ENCODE data around the gene ZNF93. TPM values are rescaled to one million over a fixed set of nuclear protein-coding genes. Genes with fewer than 3 reads are reported as not detected.

ZNF93 gene
- total and polyA plus RNA-seq, 2 of the 8 experiments (the other 6 are each of a cell fraction or from before 2014, with no cell fraction given) = 40.8 to 61.8 TPM

- no peak overlapping the region for H3K4ac ChIP-seq (replicated peaks; ENCODE audit: insufficient read length, low read depth, low read length)
These were observed 37.7 kb downstream of the ZNF93 start for GRCh38 chr19:19938449-19938848.

More at GRCh38 chr19:19938449-19938848, 37.7 kb downstream of the ZNF93 start:
- H3K4me1 ChIP-seq (replicated peaks in 1 of 4; ENCODE audit: control insufficient read depth in 3 of 4, insufficient read depth in 4 of 4, low read length in 3 of 4) = no peaks in the 10 kb centered on the region
- no peak overlapping the region for H4K5ac ChIP-seq (ENCODE audit: insufficient read length, low read depth, low read length)
- peaks cover 3 to 24% (median 13%) of the 10 kb centered on the region in 4 experiments; a peak in 6 of 8 replicates for H3K36me3 ChIP-seq (ENCODE audit: control insufficient read depth in 2 of 4, insufficient read depth in 4 of 4, low read length in 3 of 4)
- no peak overlapping the region for H3K56ac ChIP-seq (replicated peaks; ENCODE audit: insufficient read length, low read depth, low read length)
- H2BK120ac ChIP-seq (replicated peaks; ENCODE audit: low read depth, low read length) = no peak overlapping the region
- FAIRE-seq = no peak
- H3K27me3 ChIP-seq (replicated peaks in 1 of 4; ENCODE audit: control insufficient read depth in 3 of 4, extremely low read depth in 1 of 4, insufficient read depth in 3 of 4, low read length in 3 of 4) = no peaks in the 10 kb centered on the region
- no peak overlapping the region for H4K8ac ChIP-seq (ENCODE audit: extremely low read depth, insufficient read depth, low read length)
- ChIA-PET CTCF (ENCODE audit: partially characterized antibody) (interaction anchor here (0.6 to 1.4 kb wide), 2 partner anchors 14 to 16 kb away, joined by 3 to 5 read pairs; no protein-coding TSS in a partner anchor), POLR2A (ENCODE audit: partially characterized antibody) (interaction anchor here (0.8 to 1.6 kb wide), 3 partner anchors 10 to 78 kb away, joined by 4 to 5 read pairs (median 4); partner anchors contain the start of gene ZNF93)
- no peaks in the 10 kb centered on the region for H4K20me1 ChIP-seq (replicated peaks in 1 of 2; ENCODE audit: control insufficient read depth in 1 of 2, insufficient read depth in 2 of 2, low read length in 2 of 2)
- no peak overlapping the region for H2BK15ac ChIP-seq (ENCODE audit: low read length)
- no peak overlapping the region for H2BK20ac ChIP-seq (ENCODE audit: low read length)
- H2AK5ac ChIP-seq (ENCODE audit: low read depth, low read length) = no peak overlapping the region
- no peak overlapping the region for H3K4me3 ChIP-seq (ENCODE audit: extremely low read depth in 1 of 4, insufficient read depth in 2 of 4, low read depth in 3 of 4, low read length in 4 of 4)
- DNase-seq (ENCODE audit: low read depth in 1 of 2, low spot score in 2 of 2) = no peak
- no peak overlapping the region for H3K14ac ChIP-seq (ENCODE audit: insufficient read length)
- peaks cover 26 to 32% of the 10 kb centered on the region in 2 experiments for H3K9me3 ChIP-seq (ENCODE audit: insufficient read depth in 2 of 2, low read depth in 1 of 2, low read length in 1 of 2)
- H3K23ac ChIP-seq (ENCODE audit: insufficient read length) = no peak overlapping the region
- no peak overlapping the region for H3K18ac ChIP-seq (ENCODE audit: extremely low read depth, low read length)
- H2BK12ac ChIP-seq (ENCODE audit: low read depth, low read length) = no peak overlapping the region
- no peaks in the 10 kb centered on the region for H3K23me2 ChIP-seq (ENCODE audit: low read depth, low read length)
- H2AFZ ChIP-seq (ENCODE audit: low read length) = no peak overlapping the region
- no peak overlapping the region for H3K27ac ChIP-seq (ENCODE audit: low read depth, low read length)
- no peak overlapping the region for H3K9ac ChIP-seq (replicated peaks in 1 of 4; ENCODE audit: extremely low read depth in 1 of 4, low read depth in 3 of 4, low read length in 3 of 4)
- no peak overlapping the region for H3K4me2 ChIP-seq (ENCODE audit: insufficient read depth in 1 of 2, low read depth in 2 of 2, low read length in 2 of 2)
- no peaks in the 10 kb centered on the region for H3K79me2 ChIP-seq (ENCODE audit: control insufficient read depth in 1 of 2, insufficient read depth in 2 of 2, low read length in 2 of 2)
- H2BK5ac ChIP-seq (ENCODE audit: low read depth, low read length) = no peak overlapping the region
- H3K79me1 ChIP-seq (ENCODE audit: low read depth, low read length) = no peaks in the 10 kb centered on the region
- H4K91ac ChIP-seq (replicated peaks; ENCODE audit: insufficient read length, low read length) = no peak overlapping the region
- WGBS, 2 experiments (ENCODE audit: extremely low coverage in 1 of 2, insufficient coverage in 1 of 2, insufficient read length in 1 of 2, insufficient replicate concordance in 2 of 2, low coverage in 1 of 2, low lambda C conversion rate in 2 of 2, missing lambda C conversion rate in 1 of 2) = 45% methylated on average over 2 of the region's 2 CpGs; no CpG with 5 or more reads in 1 of the 2 experiments
- no peak for TF ChIP-seq POLR2AphosphoS5 (IDR thresholded peaks at IDR 0.05; ENCODE audit: low read depth, low read length)
- TF ChIP-seq SUZ12 (IDR thresholded peaks at IDR 0.05; ENCODE audit: low read length) = no peak
- no peak for TF ChIP-seq CHD2 (IDR thresholded peaks at IDR 0.05; ENCODE audit: low read length)
- no peak for TF ChIP-seq ASH2L (IDR thresholded peaks at IDR 0.05; ENCODE audit: low read length)
- no peak for TF ChIP-seq RAD21 (IDR thresholded peaks at IDR 0.05 in 1 of 2, conservative IDR thresholded peaks at IDR 0.05 in 1 of 2; ENCODE audit: low read depth in 2 of 2, low read length in 2 of 2)
- no peak for TF ChIP-seq CTCF (IDR thresholded peaks at IDR 0.05; ENCODE audit: control extremely low read depth in 1 of 3, insufficient read depth in 1 of 3, low read depth in 1 of 3, low read length in 3 of 3)

All from H1 (cell line).